IPS DF 19.7 (cell line): ENCODE data around the gene TEAD1.

ENCODE experiments used
- DNase-seq: peaks from one replicate; pipeline ENCODE4 v3.0.0-alpha.2; 2013; ENCODE audit warnings: low read depth, low spot score

TEAD1 gene

GRCh38 chr11:12810568-12810894 is 136.3 kb downstream of the TEAD1 start:
- DNase-seq = no peak

- DNase-seq = no peak
Measured at GRCh38 chr11:12811861-12812260, 137.6 kb downstream of the TEAD1 start.

GRCh38 chr11:12812849-12813248 is 138.6 kb downstream of the TEAD1 start:
- no peak for DNase-seq

GRCh38 chr11:12813371-12814225 is 139.4 kb downstream of the TEAD1 start:
- DNase-seq = no peak

GRCh38 chr11:12815129-12815480 is 140.9 kb downstream of the TEAD1 start:
- no peak for DNase-seq

GRCh38 chr11:12815931-12816494 is 141.8 kb downstream of the TEAD1 start:
- DNase-seq = no peak

GRCh38 chr11:12817681-12818332 is 143.6 kb downstream of the TEAD1 start:
- DNase-seq = no peak

GRCh38 chr11:12818333-12819015 is 144.3 kb downstream of the TEAD1 start:
- no peak for DNase-seq

GRCh38 chr11:12822392-12823022 is 148.3 kb downstream of the TEAD1 start:
- no peak for DNase-seq

- no peak for DNase-seq
Measured at GRCh38 chr11:12824281-12825041, 150.2 kb downstream of the TEAD1 start.

GRCh38 chr11:12826441-12826840 is 152.2 kb downstream of the TEAD1 start:
- no peak for DNase-seq

- no peak for DNase-seq
Measured at GRCh38 chr11:12827369-12827768, 153.1 kb downstream of the TEAD1 start.

- DNase-seq = peak; percentile 40
Measured at GRCh38 chr11:12827929-12828812, 153.9 kb downstream of the TEAD1 start.

- no peak for DNase-seq
Measured at GRCh38 chr11:12829131-12829530, 154.9 kb downstream of the TEAD1 start.

- DNase-seq = no peak
Measured at GRCh38 chr11:12829540-12830314, 155.5 kb downstream of the TEAD1 start.

GRCh38 chr11:12831471-12832202 is 157.4 kb downstream of the TEAD1 start:
- no peak for DNase-seq

- no peak for DNase-seq
Measured at GRCh38 chr11:12832480-12833224, 158.4 kb downstream of the TEAD1 start.

GRCh38 chr11:12834166-12834565 is 159.9 kb downstream of the TEAD1 start:
- no peak for DNase-seq
